HG02938 (cell line): ENCODE data around the gene PRKG1.

ENCODE experiments used
- ATAC-seq: cut with Tn5 transposase; IDR thresholded peaks from one replicate; pipeline ENCODE4 v1.9.1; 2021; ENCODE audit warnings: mild to moderate bottlenecking, moderate library complexity; ENCODE audit not compliant: unreplicated experiment

Gene PRKG1

GRCh38 chr10:51074238-51075028, at the start of gene PRKG1:
Gene PRKG1, plus strand, starts transcription at chr10:51074487.
- no peak for ATAC-seq

DNA sequence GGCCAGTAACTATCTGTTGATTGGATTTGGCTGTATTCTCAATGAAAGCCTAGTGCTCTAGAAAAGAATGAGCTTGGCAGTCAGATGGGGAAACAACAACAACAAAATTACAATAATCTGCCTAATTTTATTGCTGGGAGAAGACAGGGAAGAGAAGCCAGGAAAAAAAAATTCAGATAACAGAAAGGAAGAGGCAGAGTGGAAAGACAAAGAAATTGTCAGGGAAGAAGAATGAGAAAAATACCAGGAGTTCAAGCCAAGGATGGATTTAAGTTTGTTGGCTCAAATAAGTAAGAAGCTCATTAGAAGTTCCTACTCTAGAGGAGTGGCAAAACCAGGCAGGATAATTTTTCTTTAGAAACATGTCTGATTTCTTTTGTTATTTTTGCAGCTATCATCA, 45.9 kb upstream of the PRKG1 start:
- no peak for ATAC-seq

DNA sequence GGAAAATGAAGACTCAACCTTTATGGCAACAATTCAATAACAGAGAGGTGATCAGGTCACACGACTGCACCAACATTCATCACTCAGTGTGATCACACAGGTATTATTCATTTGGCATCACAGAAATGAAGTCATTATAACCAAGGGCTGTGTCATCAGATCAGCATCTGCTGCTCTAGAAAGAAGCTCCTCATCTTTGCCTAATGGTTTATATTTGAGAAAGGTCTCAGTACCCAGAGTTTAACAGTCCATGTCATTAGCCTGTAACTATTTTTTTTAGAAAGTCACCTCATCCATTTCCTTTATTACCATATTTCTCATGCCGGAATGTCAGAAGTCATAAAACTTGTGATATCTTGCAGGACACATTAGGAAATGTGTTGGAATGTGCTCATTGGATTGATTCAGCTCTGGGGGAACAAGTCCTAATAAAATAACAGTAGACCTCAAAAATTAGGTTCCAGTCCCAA, 45.1 kb upstream of the PRKG1 start:
- ATAC-seq: no peak

GRCh38 chr10:51030480-51030879, 43.8 kb upstream of the PRKG1 start:
- no peak for ATAC-seq

- no peak for ATAC-seq
These were observed 42.3 kb upstream of the PRKG1 start for GRCh38 chr10:51031950-51032349.

DNA sequence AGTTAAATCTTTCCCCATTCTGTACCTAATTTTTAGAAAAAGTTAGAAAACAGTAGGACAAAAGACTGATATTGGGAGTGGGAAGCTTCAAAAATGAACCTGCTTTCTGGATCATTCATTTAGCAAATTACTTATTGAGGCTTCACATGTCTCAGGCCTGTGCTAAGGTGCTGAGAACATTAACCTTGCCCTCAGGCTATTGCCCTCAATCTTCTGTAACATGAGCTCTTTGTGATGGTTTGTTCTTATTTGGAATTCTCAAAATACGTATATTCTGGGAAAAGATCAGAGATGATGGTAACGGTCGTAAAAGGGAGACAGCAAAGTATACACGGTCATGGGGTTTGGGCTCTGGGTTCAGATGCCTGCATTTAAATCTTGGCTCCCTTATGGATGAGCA, 39.5 kb upstream of the PRKG1 start:
- no peak for ATAC-seq

DNA sequence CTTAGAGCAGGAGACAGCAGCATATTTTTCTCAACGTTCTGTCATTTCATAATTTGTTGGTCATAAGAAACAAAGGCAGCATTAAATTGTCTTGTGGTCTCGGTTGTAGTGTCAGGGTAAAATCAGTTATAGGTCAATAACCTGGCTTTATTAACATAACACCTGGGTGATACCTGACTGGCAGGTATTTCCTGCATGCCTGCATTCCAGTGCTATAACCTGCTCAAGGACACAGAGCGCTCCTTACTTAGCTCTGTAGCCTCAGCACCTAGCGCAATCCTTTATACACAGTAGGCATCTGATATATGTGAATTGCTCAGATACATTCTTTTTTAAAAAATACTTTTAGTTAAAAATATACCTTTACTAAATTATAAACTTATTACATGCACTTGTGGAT, 38.9 kb upstream of the PRKG1 start:
- ATAC-seq: no peak

DNA sequence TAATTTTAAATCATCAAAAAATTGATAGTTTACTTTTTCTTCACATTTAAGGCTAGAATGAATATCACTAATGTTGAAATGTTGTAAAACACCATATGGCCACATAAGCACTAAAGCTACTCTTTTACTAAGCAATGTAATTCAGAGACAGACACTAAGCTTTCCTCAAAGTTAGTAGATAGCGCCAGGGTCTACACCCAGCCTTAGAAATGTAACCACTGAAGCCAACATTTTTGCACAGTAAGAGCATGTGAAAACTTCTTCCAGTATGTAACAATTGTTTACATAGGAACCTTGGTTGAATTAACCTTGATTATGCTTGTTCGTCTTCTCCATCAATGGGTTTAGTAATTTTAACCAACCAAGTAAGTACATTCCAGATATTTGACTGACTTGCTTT, 28.4 kb upstream of the PRKG1 start:
- ATAC-seq: no peak

GRCh38 chr10:51046654-51047053, 27.6 kb upstream of the PRKG1 start:
- no peak for ATAC-seq

DNA sequence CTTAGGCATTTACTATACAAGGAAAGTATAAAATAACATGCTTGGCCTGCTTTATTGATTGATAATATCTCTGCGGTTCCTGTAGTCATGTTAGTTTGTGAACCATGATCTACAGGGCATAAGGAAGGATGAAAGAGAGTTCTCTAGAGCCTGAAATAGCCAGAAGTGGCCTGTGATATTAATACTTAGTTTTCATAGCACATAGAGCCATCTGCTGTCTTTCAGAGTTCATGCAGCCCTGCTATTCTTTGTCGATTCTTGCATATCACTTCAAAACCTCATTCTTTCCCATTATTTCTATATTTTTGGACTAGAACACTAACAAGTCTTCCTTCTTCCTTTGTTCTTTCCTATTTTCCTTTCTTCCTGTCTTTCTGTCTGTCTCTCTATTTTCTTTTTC, 26.4 kb upstream of the PRKG1 start:
- ATAC-seq: no peak

- no peak for ATAC-seq
These were observed 25.5 kb upstream of the PRKG1 start for GRCh38 chr10:51048792-51049191.

DNA sequence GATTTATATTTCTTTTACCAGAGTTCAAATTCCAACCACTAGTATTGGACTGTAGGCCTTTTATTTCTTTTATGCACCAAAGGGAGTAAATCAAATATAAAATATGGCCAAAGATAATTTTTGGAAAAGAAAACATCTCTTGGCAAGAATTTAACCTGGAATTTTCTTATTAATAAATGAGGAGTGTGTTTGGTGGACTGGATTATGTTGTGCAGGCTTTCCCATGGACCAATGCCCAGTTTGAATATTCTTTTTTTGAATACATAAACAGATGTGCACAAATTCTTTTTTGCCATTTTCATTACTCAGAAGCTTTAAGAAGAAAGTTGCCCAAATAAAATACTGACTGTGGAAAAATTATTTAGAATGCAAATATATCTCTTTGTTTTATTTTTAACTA, 22.1 kb upstream of the PRKG1 start:
- no peak for ATAC-seq

DNA sequence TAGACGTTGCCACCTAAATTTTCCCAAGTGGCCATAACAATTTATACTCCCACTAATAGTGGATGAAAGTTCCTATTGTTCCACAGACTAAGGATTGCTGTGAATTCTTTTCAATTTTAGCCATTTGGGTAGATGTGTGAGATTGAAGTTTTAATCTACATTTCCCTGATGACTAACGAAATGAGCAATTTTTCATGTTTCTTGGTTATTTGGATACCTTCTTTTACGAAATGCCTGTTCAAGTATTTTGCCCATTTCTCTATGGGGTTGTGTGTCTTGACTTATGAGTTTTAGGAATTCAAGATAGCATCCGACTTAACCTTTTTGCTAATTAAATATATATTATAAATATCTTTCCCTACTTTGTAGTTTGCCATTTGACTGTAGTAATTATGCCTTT, 16.4 kb upstream of the PRKG1 start:
- no peak for ATAC-seq

DNA sequence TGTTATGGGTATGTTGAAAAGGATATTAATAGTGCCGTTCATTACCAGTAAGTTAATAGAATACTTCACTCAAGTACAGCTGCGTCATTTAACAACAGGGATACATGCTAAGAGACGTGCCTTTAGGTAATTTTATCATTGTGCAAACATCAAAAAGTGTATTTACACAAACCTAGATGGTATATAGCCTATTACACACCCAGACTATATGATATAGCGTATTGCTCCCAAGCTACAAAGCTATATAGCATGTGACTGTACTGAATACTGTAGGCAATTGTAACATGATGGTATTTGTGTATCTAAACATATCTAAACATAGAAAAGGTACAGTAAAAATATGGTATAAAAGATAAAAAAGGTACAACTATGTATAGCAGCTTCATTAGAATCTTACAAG, 11.1 kb upstream of the PRKG1 start:
- ATAC-seq: no peak

- no peak for ATAC-seq
These were observed 10.4 kb upstream of the PRKG1 start for GRCh38 chr10:51063659-51064535.

- ATAC-seq: no peak
These were observed 8.1 kb upstream of the PRKG1 start for GRCh38 chr10:51066231-51066630.

DNA sequence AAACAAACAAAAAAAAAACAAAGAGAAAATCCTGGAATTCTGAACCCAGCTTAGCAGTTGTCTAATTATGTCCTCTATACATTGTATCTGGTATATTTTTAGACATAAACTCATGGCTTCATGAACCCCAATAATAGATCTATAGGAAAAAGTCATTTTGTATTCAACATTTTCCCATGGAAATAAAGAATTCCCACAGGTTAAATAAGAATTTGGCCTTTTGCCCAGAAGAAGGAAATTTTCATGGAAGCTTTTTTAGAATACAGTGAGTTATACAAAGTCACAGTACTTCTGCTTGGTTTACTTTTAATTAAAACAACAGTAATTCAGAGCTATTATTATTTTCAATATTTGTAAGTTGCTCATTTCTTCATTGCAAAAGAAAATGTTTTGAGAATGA, 2.1 kb upstream of the PRKG1 start:
- ATAC-seq: no peak

- ATAC-seq: no peak
These were observed 1.3 kb upstream of the PRKG1 start for GRCh38 chr10:51072921-51073434.

GRCh38 chr10:51073453-51074237, 642 bp upstream of the PRKG1 start:
- no peak for ATAC-seq

GRCh38 chr10:51075043-51075872, 971 bp downstream of the PRKG1 start:
- no peak for ATAC-seq
